ENCODE measurements around the gene VPS13D. TPM values are rescaled to one million over a fixed set of nuclear protein-coding genes. Genes with fewer than 3 reads are reported as not detected.

Gene VPS13D
- total and polyA plus RNA-seq, 11 donors, result 32.1 to 301 (median 90.7) TPM

DNA sequence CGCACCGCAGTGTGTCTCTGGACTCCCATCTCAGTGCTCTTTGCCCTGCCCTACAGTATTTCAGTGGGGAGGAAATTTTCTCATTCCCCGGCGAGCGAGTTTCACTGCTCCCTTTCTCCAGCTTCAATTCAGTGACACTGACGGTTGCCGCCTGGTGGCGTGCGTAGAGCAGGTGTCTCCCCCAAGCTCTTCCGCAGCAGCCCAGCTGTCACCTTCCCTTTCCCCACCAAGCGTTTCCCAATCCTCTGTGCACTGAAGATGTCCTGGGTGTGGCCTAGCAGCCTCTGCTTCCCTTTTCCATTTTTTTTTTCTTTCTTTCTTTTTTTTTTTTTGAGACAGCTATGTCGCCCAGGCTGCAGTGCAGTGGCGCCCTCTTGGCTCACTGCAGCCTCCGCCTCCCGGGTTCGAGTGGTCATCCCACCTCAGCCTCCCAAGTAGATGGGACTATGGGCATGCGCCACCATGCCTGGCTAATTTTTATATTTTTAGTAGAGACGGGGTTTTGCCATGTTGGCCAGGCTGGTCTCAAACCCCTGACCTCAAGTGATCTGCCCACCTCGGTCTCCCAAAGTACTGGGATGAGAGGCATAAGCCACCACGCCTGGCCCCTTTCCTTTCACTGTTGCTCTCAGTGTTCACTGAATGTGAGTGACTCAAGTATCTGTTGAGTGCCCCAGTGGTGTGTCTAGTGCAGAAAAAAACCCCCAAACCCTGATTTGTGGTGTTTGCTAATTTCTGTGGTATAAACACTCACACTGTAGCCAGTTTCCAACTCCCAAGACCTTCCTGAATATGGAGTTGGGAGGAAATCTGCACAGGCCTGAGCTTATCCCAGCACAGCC, 33.0 kb upstream of the VPS13D start:
- ATAC-seq (peak in 3 of 4 donors; percentile 69 to 73 (median 72)), DNase-seq (peak in 2 of 5 donors; percentile 61 to 70)
- Histone ChIP-seq H3K27ac (peak overlapping the region in 1 of 12 donors; percentile 45), H3K27me3 (no peaks in the 10 kb centered on the region), H3K4me3 (no peak overlapping the region), H3K36me3 (peaks cover 0 to 93% (median 51%) of the 10 kb centered on the region in 9 donors), H3K9me3 (no peaks in the 10 kb centered on the region), H3K4me1 (peaks cover 0 to 52% (median 0%) of the 10 kb centered on the region in 12 donors)
- 76 to 83% (median 76%) methylated on average over 20 of the region's 20 CpGs for WGBS, 4 donors
- intact Hi-C loops (cut with DNase I), result no loop called here
- TF ChIP-seq CTCF (IDR thresholded peaks at IDR 0.05), result peak in 1 of 12 donors; percentile 17
- no peak for TF ChIP-seq POLR2A (IDR thresholded peaks at IDR 0.05)

GRCh38 chr1:12197483-12197880, 32.3 kb upstream of the VPS13D start:
- Histone ChIP-seq H3K4me1 (peaks cover 0 to 58% (median 0%) of the 10 kb centered on the region in 12 donors), H3K4me3 (no peak overlapping the region), H3K27ac (peak overlapping the region in 1 of 12 donors; percentile 27), H3K36me3 (peaks cover 0 to 94% (median 53%) of the 10 kb centered on the region in 9 donors), H3K27me3 (no peaks in the 10 kb centered on the region), H3K9me3 (no peaks in the 10 kb centered on the region)
- 83 to 91% (median 89%) methylated on average over 7 of the region's 7 CpGs for WGBS, 4 donors
- TF ChIP-seq CTCF (IDR thresholded peaks at IDR 0.05) (no peak), POLR2A (IDR thresholded peaks at IDR 0.05) (no peak)
- intact Hi-C loops (cut with DNase I), result no loop called here
- ATAC-seq (no peak), DNase-seq (peak in 1 of 5 donors; percentile 41)

DNA sequence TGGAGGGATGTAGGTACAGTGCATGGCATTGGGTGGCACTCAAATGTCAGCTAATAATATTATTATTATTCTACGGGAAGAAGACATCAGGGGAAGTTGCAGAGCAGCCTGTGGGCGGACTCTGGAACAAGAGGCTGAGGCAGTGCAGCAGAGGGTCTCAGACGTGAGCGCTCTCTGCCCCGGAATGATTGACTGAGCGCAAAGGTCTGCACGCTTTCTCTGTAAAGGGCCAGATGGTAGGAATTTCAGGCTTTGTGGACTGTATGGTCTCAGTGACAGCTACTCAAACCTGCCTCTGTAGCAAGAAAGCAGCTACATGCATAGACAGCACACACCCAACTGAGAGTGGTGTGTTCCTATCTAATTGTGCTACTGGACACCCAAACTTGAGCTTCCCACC, 29.6 kb upstream of the VPS13D start:
- ATAC-seq, result no peak
- 91 to 93% (median 92%) methylated on average over 7 of the region's 7 CpGs for WGBS, 4 donors
- peaks cover 0 to 33% (median 0%) of the 10 kb centered on the region in 12 donors for H3K4me1 ChIP-seq
- H3K9me3 ChIP-seq, result no peaks in the 10 kb centered on the region
- intact Hi-C loops (cut with DNase I), result no loop called here
- no peak overlapping the region for H3K27ac ChIP-seq
- H3K4me3 ChIP-seq, result no peak overlapping the region
- no peaks in the 10 kb centered on the region for H3K27me3 ChIP-seq
- TF ChIP-seq POLR2A (IDR thresholded peaks at IDR 0.05) (no peak), CTCF (IDR thresholded peaks at IDR 0.05) (no peak)
- H3K36me3 ChIP-seq, result peaks cover 0 to 94% (median 44%) of the 10 kb centered on the region in 9 donors
- DNase-seq, result no peak

- WGBS, 4 donors, result 88 to 91% (median 90%) methylated on average over 18 of the region's 18 CpGs
- Histone ChIP-seq H3K4me1 (peaks cover 0 to 19% (median 0%) of the 10 kb centered on the region in 12 donors), H3K9me3 (no peaks in the 10 kb centered on the region), H3K27me3 (no peaks in the 10 kb centered on the region), H3K36me3 (peaks cover 0 to 98% (median 41%) of the 10 kb centered on the region in 9 donors), H3K4me3 (no peak overlapping the region), H3K27ac (peak overlapping the region in 1 of 12 donors; percentile 20)
- no peak for TF ChIP-seq CTCF (IDR thresholded peaks at IDR 0.05)
- no peak for TF ChIP-seq POLR2A (IDR thresholded peaks at IDR 0.05)
- DNase-seq (no peak), ATAC-seq (no peak)
- intact Hi-C loops (cut with DNase I), result no loop called here
These were observed 28.3 kb upstream of the VPS13D start for GRCh38 chr1:12201352-12202189.
